ENCODE data around the gene SIGLEC12.
"Not testable (repeated sequence)": the region's sequence is repeated elsewhere in the genome, so short reads cannot be mapped to it uniquely, and the experiment has no call there.

SIGLEC12 gene

DNA sequence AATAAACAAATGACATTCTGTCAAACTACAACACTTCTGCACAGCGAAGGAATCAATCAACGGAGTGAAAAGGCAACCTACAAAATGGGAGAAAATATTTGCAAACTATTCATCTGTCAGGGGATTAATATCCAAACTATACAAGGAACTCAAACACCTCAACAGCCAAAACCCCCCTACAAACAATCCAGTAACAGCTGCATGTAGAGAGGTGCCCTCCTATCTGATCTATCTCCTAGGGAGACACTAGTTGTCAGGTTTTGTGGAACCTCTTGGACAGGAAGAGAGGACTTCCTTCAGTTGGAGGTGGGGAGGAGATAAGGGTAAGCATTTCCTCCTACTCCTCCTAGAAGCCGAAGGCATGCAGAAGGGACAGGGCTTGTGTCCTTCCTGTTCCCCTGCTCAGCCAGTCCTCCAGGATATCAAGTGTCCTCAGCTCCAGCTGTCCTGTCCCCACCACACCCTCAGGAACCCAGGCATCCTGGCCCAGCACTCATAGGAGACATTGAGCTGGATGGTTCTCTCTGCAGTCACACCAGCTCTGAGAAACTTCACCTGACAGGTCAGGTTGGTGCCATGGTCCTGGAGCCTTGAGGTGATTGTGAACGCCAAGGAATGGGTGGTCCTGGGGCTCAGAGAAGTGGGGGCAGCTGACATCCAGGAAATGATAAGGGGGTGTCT, 33.6 kb downstream of the SIGLEC12 start:
- ChIA-PET CTCF (interaction anchor here (1.0 to 3.1 kb wide), 6 partner anchors 7 to 194 kb away, joined by 3 to 11 read pairs (median 7); partner anchors contain the start of gene SIGLEC10), POLR2A (no interaction called here)
- TF ChIP-seq, protein P1, sequence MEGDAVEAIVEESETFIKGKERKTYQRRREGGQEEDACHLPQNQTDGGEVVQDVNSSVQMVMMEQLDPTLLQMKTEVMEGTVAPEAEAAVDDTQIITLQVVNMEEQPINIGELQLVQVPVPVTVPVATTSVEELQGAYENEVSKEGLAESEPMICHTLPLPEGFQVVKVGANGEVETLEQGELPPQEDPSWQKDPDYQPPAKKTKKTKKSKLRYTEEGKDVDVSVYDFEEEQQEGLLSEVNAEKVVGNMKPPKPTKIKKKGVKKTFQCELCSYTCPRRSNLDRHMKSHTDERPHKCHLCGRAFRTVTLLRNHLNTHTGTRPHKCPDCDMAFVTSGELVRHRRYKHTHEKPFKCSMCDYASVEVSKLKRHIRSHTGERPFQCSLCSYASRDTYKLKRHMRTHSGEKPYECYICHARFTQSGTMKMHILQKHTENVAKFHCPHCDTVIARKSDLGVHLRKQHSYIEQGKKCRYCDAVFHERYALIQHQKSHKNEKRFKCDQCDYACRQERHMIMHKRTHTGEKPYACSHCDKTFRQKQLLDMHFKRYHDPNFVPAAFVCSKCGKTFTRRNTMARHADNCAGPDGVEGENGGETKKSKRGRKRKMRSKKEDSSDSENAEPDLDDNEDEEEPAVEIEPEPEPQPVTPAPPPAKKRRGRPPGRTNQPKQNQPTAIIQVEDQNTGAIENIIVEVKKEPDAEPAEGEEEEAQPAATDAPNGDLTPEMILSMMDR (IDR thresholded peaks at IDR 0.05; ENCODE audit: control extremely low read depth, extremely low read depth, low read depth, missing control alignments): no peak
- DNase-seq (ENCODE audit: extremely low spot score): no peak

DNA sequence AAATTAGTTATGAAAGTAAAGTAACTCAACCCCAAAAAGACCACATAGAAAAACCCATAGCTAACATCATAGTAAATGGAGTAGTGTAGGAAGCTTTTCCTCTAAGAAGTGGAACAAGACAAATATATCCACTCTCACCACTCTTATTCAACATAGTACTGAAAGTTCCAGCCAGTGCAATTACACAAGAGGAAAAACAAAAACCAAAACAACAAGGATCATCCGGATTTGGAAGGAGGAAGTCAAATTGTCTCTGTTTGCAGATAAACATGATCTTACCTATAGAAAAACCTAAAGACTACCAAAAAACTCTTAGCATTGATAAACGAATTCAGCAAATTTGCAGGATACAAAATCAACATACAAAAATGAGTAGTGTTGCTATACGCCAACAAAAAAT, 34.9 kb downstream of the SIGLEC12 start:
- CTCF ChIA-PET: interaction anchor here (0.8 to 3.1 kb wide), 6 partner anchors 8 to 195 kb away, joined by 3 to 11 read pairs (median 5); no protein-coding TSS in a partner anchor

DNA sequence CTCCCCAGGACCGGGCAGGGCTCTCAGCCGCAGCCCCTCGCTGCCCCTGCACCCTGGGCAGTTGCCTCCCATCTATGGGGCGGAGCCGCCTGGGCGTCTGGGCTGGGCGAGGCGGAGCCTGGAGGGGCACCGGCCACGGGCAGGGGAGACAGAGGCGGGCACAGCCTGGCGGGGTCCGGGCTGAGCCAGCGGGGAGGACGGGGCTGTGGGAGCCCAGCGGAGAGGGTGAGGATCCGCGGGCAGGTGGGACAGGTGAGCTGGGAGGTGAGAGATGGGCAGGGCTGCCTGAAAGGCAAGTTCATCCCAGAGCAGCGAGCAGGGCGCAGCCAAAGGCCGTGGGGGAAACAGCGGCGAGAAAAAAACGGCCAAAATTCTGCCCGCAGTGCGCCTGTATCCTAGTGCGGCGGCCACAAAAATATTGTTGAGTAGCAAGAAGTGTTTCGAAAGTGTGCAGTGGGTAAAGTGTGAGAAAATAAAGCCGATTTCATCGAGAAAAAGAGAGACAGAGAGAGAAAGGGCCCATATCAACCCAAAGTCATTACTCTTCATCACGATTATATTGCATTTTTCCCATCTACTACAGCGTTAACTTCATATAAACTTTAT, 37.5 kb downstream of the SIGLEC12 start:
- CTCF ChIA-PET; DNase-seq (ENCODE audit: extremely low spot score); POLR2A ChIA-PET: not testable (repeated sequence)

More for the DNA sequence above, 34.9 kb downstream of the SIGLEC12 start:
- TF ChIP-seq, protein P1 (IDR thresholded peaks at IDR 0.05; ENCODE audit: control extremely low read depth, extremely low read depth, low read depth, missing control alignments): no peak
- DNase-seq (ENCODE audit: extremely low spot score): no peak
- POLR2A ChIA-PET: no interaction called here

DNA sequence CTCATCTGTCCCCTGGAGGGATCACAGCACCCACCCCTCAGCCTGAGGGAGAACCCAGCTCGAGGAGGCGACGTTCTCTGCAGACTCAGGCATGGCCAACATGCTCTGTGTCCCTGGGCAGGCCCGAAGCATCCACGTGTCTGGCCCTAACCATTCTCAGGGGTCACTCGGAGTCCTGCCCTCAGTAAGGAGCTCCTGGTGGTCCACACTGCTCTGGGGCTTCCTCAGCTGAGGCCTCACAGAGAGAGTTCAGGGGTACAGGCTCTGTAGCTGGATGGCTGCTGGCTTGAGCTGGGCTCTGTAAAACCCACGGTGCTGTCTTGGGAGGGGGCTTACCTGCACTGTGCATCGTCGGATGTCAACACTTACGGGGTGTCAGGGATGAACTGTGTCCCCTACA, 38.9 kb downstream of the SIGLEC12 start:
- ChIA-PET CTCF (interaction anchor here (0.9 to 3.5 kb wide), 7 partner anchors 11 to 315 kb away, joined by 3 to 26 read pairs (median 4); no protein-coding TSS in a partner anchor), POLR2A (interaction anchor here (0.7 kb wide), 1 partner anchor 174 kb away, joined by 5 read pairs; no protein-coding TSS in a partner anchor)
- DNase-seq (ENCODE audit: extremely low spot score): no peak
- TF ChIP-seq, protein P1 (IDR thresholded peaks at IDR 0.05; ENCODE audit: control extremely low read depth, extremely low read depth, low read depth, missing control alignments): no peak

DNA sequence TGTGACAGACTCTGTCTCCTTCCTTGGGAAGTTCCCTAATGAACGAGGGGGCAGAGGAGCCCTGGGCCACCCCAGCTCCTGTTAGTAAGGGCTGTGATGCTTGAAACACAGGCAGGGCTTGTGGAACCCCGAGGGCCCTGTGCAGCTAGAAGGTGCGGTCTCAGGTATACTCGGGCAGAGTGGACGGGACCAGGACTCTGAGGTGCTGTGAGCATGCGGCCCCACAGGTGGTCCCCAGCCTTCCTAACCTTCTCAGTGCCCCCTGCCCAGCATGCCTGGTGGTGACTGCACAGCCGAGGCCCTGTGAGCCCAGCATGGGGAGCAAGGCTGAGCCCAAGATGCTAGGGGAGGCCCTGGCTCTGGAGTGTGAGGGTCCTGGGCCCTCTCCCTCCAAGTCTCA, 39.3 kb downstream of the SIGLEC12 start:
- CTCF ChIA-PET: interaction anchor here (0.9 to 3.5 kb wide), 6 partner anchors 11 to 198 kb away, joined by 3 to 26 read pairs (median 4); no protein-coding TSS in a partner anchor
- TF ChIP-seq, protein P1 (IDR thresholded peaks at IDR 0.05; ENCODE audit: control extremely low read depth, extremely low read depth, low read depth, missing control alignments): no peak
- DNase-seq (ENCODE audit: extremely low spot score): no peak
- POLR2A ChIA-PET: no interaction called here

DNA sequence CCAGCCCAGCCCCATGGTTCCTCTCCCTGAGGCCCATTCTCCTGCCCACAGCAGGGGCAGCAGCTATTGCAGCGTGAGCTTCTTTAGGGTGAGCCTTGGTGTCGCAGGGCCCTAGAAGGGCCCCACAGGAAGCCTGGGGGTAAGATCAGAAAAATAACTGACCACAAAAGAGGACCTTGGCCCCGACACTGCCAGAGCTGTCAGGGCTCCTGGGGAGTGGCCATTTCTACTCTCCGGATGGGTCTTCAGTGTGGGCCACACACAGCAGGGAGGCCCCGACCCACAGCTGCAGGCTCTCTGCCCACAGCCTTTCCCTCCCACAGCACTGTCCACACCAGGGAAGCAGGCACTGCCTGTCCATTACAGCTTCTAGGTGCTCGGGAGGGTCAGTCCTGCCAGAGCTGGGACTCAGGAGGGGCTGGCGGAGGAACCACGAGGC, 39.9 kb downstream of the SIGLEC12 start:
- ChIA-PET POLR2A (no interaction called here), CTCF (interaction anchor here (0.7 to 3.5 kb wide), 6 partner anchors 12 to 198 kb away, joined by 3 to 26 read pairs (median 4); no protein-coding TSS in a partner anchor)
- DNase-seq (ENCODE audit: extremely low spot score): no peak
- TF ChIP-seq, protein P1 (IDR thresholded peaks at IDR 0.05; ENCODE audit: control extremely low read depth, extremely low read depth, low read depth, missing control alignments): no peak

Data from GM10248 (cell line).